Neural progenitor cell (in vitro differentiated cells): Measurements from ENCODE around the gene C20orf204. TPM values are rescaled to one million over a fixed set of nuclear protein-coding genes. Genes with fewer than 3 reads are reported as not detected.

Experiments used
- DNase-seq: peaks from one replicate; pipeline ENCODE4 v3.0.0-alpha.2; 2016; ENCODE audit warnings: low spot score
- H2AFZ ChIP-seq: fragments of 200-600 bp; sonication (generic); replicated peaks from 2 replicates; pipeline ENCODE4 v1.6.1; 2016; ENCODE audit warnings: antibody characterized with exemption
- H3F3A ChIP-seq: fragments of 200-600 bp; sonication (generic); 2 replicates; pipeline ENCODE4 v1.6.1; 2016; ENCODE audit warnings: antibody characterized with exemption, low read depth
- H3K27ac ChIP-seq: fragments of 200-600 bp; sonication (generic); 2 replicates; pipeline ENCODE4 v1.5.1; 2016; ENCODE audit warnings: mild to moderate bottlenecking
- H3K27me3 ChIP-seq: fragments of 200-600 bp; sonication (generic); 2 replicates; pipeline ENCODE4 v1.6.1; 2016; ENCODE audit warnings: mild to moderate bottlenecking, moderate library complexity
- H3K36me3 ChIP-seq: fragments of 200-600 bp; sonication (generic); 2 replicates; pipeline ENCODE4 v1.5.1; 2016
- H3K4me1 ChIP-seq: fragments of 200-600 bp; sonication (generic); 2 replicates; pipeline ENCODE4 v1.6.1; 2016; ENCODE audit warnings: mixed run types
- H3K4me2 ChIP-seq: fragments of 200-600 bp; sonication (generic); 2 replicates; pipeline ENCODE4 v1.6.1; 2016
- H3K4me3 ChIP-seq: fragments of 200-600 bp; sonication (generic); 2 replicates; pipeline ENCODE4 v1.5.1; 2016
- H3K79me2 ChIP-seq: fragments of 200-600 bp; sonication (generic); 2 replicates; pipeline ENCODE4 v1.6.1; 2016; ENCODE audit warnings: low read depth
- H3K9ac ChIP-seq: fragments of 200-600 bp; sonication (generic); 2 replicates; pipeline ENCODE4 v1.6.1; 2016
- H3K9me3 ChIP-seq: fragments of 200-600 bp; sonication (generic); 2 replicates; pipeline ENCODE4 v1.5.1; 2016; ENCODE audit warnings: low read depth
- H4K20me1 ChIP-seq: fragments of 200-600 bp; sonication (generic); 2 replicates; pipeline ENCODE4 v1.6.1; 2016; ENCODE audit warnings: low read depth
- H3K27ac Mint-ChIP-seq: 3 replicates; pipeline ENCODE4 v1.8.0; 2021; ENCODE audit warnings: mixed read lengths
- H3K27me3 Mint-ChIP-seq: 2 replicates; pipeline ENCODE4 v1.8.0; 2022; ENCODE audit warnings: low read depth, mild to moderate bottlenecking, inconsistent platforms, moderate library complexity, mixed read lengths; ENCODE audit not compliant: insufficient read depth
- H3K36me3 Mint-ChIP-seq: 3 replicates; pipeline ENCODE4 v1.8.0; 2021; ENCODE audit warnings: mixed read lengths
- H3K4me1 Mint-ChIP-seq: 3 replicates; pipeline ENCODE4 v1.8.0; 2021; ENCODE audit warnings: mixed read lengths
- H3K4me3 Mint-ChIP-seq: 3 replicates; pipeline ENCODE4 v1.8.0; 2021; ENCODE audit warnings: mild to moderate bottlenecking, moderate library complexity, mixed read lengths
- H3K9me3 Mint-ChIP-seq: 3 replicates; pipeline ENCODE4 v1.8.0; 2020; ENCODE audit warnings: mixed read lengths
- CTCF ChIP-seq: fragments of 200-600 bp; sonication (generic); IDR thresholded peaks from 2 replicates; pipeline ENCODE4 v1.5.1; 2017; ENCODE audit warnings: antibody characterized with exemption, mild to moderate bottlenecking
- EZH2 ChIP-seq: fragments of 200-600 bp; sonication (generic); IDR thresholded peaks from 2 replicates; pipeline ENCODE4 v1.6.1; 2017; ENCODE audit warnings: antibody characterized with exemption, mild to moderate bottlenecking, moderate library complexity
- EZH2phosphoT487 ChIP-seq: fragments of 200-600 bp; sonication (generic); IDR thresholded peaks from 2 replicates; pipeline ENCODE4 v1.6.1; 2017; ENCODE audit warnings: antibody characterized with exemption
- total RNA-seq: library from RNA; depleted of rRNA; stranded (reverse); fragments of >200 nt; gene quantifications from 2 replicates; pipeline ENCODE4 v1.2.3, GENCODE V29; 2015; ENCODE audit warnings: low replicate concordance

Gene C20orf204
- total RNA-seq, 1 donor from 2014 or later = 0.04 TPM

DNA sequence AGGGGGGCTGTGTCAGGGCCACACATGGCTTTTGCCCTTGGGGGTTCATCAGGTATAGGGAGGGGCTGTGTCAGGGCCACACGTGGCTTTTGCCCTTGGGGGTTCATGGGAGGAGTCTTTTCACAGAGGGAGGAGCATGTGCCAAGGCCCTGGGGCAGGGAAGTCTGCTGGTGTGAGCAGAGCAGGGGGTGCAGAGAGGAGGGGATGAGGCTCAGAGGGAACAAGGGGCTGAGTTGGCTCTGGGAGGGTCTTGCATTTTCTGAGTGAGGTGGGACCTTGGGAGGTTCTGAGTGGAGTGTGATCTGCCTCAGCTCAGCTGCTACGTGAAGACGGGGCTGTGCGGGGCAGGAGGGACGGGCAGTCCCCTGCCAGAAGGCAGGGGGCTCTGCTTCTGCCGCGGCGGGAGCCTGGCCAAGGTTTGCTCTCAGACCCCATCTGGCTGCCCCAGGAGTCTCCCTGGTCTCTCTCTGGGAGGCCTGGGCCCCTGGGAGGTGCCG, 19.5 kb downstream of the C20orf204 start:
- Histone ChIP-seq H3K4me3 (no peak overlapping the region), H3F3A (peaks cover 5% of the 10 kb centered on the region), H3K4me1 (peaks cover 4% of the 10 kb centered on the region), H3K4me2 (no peak overlapping the region), H3K36me3 (no peaks in the 10 kb centered on the region), H3K27ac (no peak overlapping the region), H2AFZ (no peak overlapping the region), H3K9me3 (no peaks in the 10 kb centered on the region), H3K9ac (no peak overlapping the region), H3K27me3 (peaks cover 29% of the 10 kb centered on the region), H4K20me1 (no peaks in the 10 kb centered on the region), H3K79me2 (no peaks in the 10 kb centered on the region)
- no peak for TF ChIP-seq CTCF
- no peak for TF ChIP-seq EZH2phosphoT487
- no peak for TF ChIP-seq EZH2
- peak overlapping the region; percentile 74 for H3K27ac Mint-ChIP-seq
- H3K27me3 Mint-ChIP-seq = peaks cover 26% of the 10 kb centered on the region
- no peaks in the 10 kb centered on the region for H3K36me3 Mint-ChIP-seq
- no peak for DNase-seq
- peaks cover 21% of the 10 kb centered on the region for H3K4me1 Mint-ChIP-seq
- H3K9me3 Mint-ChIP-seq = peaks cover 2% of the 10 kb centered on the region
- H3K4me3 Mint-ChIP-seq = peak overlapping the region; percentile 60

- no peaks in the 10 kb centered on the region for H3K36me3 ChIP-seq
- Mint-ChIP-seq H3K4me1 (peaks cover 21% of the 10 kb centered on the region), H3K4me3 (no peak overlapping the region), H3K36me3 (no peaks in the 10 kb centered on the region), H3K27me3 (peaks cover 24% of the 10 kb centered on the region), H3K9me3 (peaks cover 2% of the 10 kb centered on the region), H3K27ac (no peak overlapping the region)
- H2AFZ ChIP-seq = no peak overlapping the region
- H3F3A ChIP-seq = peaks cover 5% of the 10 kb centered on the region
- H4K20me1 ChIP-seq = no peaks in the 10 kb centered on the region
- peak; percentile 26 for DNase-seq
- no peak overlapping the region for H3K9ac ChIP-seq
- H3K4me2 ChIP-seq = no peak overlapping the region
- H3K4me3 ChIP-seq = no peak overlapping the region
- TF ChIP-seq EZH2phosphoT487 = no peak
- TF ChIP-seq EZH2 = no peak
- TF ChIP-seq CTCF = no peak
- peaks cover 22% of the 10 kb centered on the region for H3K27me3 ChIP-seq
- H3K9me3 ChIP-seq = no peaks in the 10 kb centered on the region
- H3K4me1 ChIP-seq = peaks cover 4% of the 10 kb centered on the region
- no peaks in the 10 kb centered on the region for H3K79me2 ChIP-seq
- no peak overlapping the region for H3K27ac ChIP-seq
These were observed 20.1 kb downstream of the C20orf204 start for GRCh38 chr20:64055893-64056638.

DNA sequence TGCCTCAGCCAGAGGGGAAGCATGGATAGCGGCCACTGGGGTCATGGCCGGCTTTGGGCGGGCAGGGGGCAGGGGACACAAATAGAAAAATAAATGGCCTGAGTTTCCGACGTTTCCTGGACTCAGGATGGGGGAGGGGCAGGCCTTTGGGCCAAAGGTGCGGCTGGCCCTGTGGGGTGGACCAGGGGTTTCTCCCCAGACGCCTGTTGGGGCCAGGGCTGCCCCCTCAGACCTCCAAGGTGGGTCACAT, 20.6 kb downstream of the C20orf204 start:
- H3K9me3 Mint-ChIP-seq = peaks cover 2% of the 10 kb centered on the region
- peaks cover 21% of the 10 kb centered on the region for H3K27me3 Mint-ChIP-seq
- H3K27ac Mint-ChIP-seq = no peak overlapping the region
- H3K27me3 ChIP-seq = peaks cover 18% of the 10 kb centered on the region
- peaks cover 5% of the 10 kb centered on the region for H3F3A ChIP-seq
- DNase-seq = no peak
- H3K9ac ChIP-seq = no peak overlapping the region
- no peak overlapping the region for H2AFZ ChIP-seq
- no peak overlapping the region for H3K4me2 ChIP-seq
- TF ChIP-seq EZH2phosphoT487 (no peak), EZH2 (no peak), CTCF (no peak)
- H3K9me3 ChIP-seq = no peaks in the 10 kb centered on the region
- H3K4me3 Mint-ChIP-seq = no peak overlapping the region
- no peak overlapping the region for H3K4me3 ChIP-seq
- H4K20me1 ChIP-seq = no peaks in the 10 kb centered on the region
- H3K4me1 ChIP-seq = peaks cover 4% of the 10 kb centered on the region
- H3K4me1 Mint-ChIP-seq = peaks cover 21% of the 10 kb centered on the region
- no peaks in the 10 kb centered on the region for H3K36me3 Mint-ChIP-seq
- H3K79me2 ChIP-seq = no peaks in the 10 kb centered on the region
- H3K36me3 ChIP-seq = no peaks in the 10 kb centered on the region
- H3K27ac ChIP-seq = no peak overlapping the region
